Measurements from ENCODE around the gene HMGXB3.

Gene HMGXB3

GRCh38 chr5:149959406-149960236, 40.9 kb upstream of the HMGXB3 start:
- TF ChIP-seq CTCF (IDR thresholded peaks at IDR 0.05; ENCODE audit: low read depth, low read length): peak; percentile 39
- H3K4me3 ChIP-seq (ENCODE audit: low read depth, low read length): peak overlapping the region; percentile 78

GRCh38 chr5:149960272-149961185, 40.0 kb upstream of the HMGXB3 start, which contains the start of gene SLC26A2:
TSS of gene SLC26A2 (plus strand) at chr5:149960758. CDS start at chr5:149977653, 16,895 bp downstream.
- peak within 1 kb of the TSS; percentile 78 for H3K4me3 ChIP-seq (ENCODE audit: low read depth, low read length)
- no peak for TF ChIP-seq CTCF (IDR thresholded peaks at IDR 0.05; ENCODE audit: low read depth, low read length)

GRCh38 chr5:149961186-149961685, 39.3 kb upstream of the HMGXB3 start:
- peak overlapping the region; percentile 78 for H3K4me3 ChIP-seq (ENCODE audit: low read depth, low read length)
- no peak for TF ChIP-seq CTCF (IDR thresholded peaks at IDR 0.05; ENCODE audit: low read depth, low read length)

GRCh38 chr5:149961957-149962409, 38.6 kb upstream of the HMGXB3 start:
- TF ChIP-seq CTCF (IDR thresholded peaks at IDR 0.05; ENCODE audit: low read depth, low read length): no peak
- no peak overlapping the region for H3K4me3 ChIP-seq (ENCODE audit: low read depth, low read length)

- no peak for TF ChIP-seq CTCF (IDR thresholded peaks at IDR 0.05; ENCODE audit: low read depth, low read length)
- H3K4me3 ChIP-seq (ENCODE audit: low read depth, low read length): no peak overlapping the region
Measured at GRCh38 chr5:149962601-149963300, 37.8 kb upstream of the HMGXB3 start.

GRCh38 chr5:149963729-149964128, 36.8 kb upstream of the HMGXB3 start:
- no peak overlapping the region for H3K4me3 ChIP-seq (ENCODE audit: low read depth, low read length)
- no peak for TF ChIP-seq CTCF (IDR thresholded peaks at IDR 0.05; ENCODE audit: low read depth, low read length)
